Parathyroid adenoma (tissue), 2 donors: ENCODE measurements around the gene HYLS1.

Experiments used
- H2AFZ ChIP-seq: fragments of 300-600 bp; sonication (generic); one replicate; pipeline ENCODE4 v1.7.0; 2017; ENCODE audit warnings: antibody characterized with exemption, mild to moderate bottlenecking
- H3K27ac ChIP-seq: fragments of 300-600 bp; sonication (generic); one replicate; pipeline ENCODE4 v1.7.0; 2017
- H3K27me3 ChIP-seq: fragments of 300-600 bp; sonication (generic); one replicate; pipeline ENCODE4 v1.7.0; 2017; ENCODE audit warnings: low read length; ENCODE audit not compliant: control insufficient read depth, insufficient read depth
- H3K36me3 ChIP-seq: fragments of 300-600 bp; sonication (generic); one replicate; pipeline ENCODE4 v1.7.0; 2017; ENCODE audit warnings: low read length; ENCODE audit not compliant: control insufficient read depth, insufficient read depth
- H3K4me1 ChIP-seq: fragments of 300-600 bp; sonication (generic); one replicate; pipeline ENCODE4 v1.7.0; 2017; ENCODE audit warnings: control low read depth
- H3K4me2 ChIP-seq: fragments of 300-600 bp; sonication (generic); one replicate; pipeline ENCODE4 v1.7.0; 2017; ENCODE audit warnings: low read length
- H3K4me3 ChIP-seq: fragments of 300-600 bp; sonication (generic); one replicate; pipeline ENCODE4 v1.7.0; 2017; ENCODE audit warnings: low read depth, low read length
- H3K79me2 ChIP-seq: fragments of 300-600 bp; sonication (generic); one replicate; pipeline ENCODE4 v1.7.0; 2017; ENCODE audit warnings: control low read depth
- H3K9ac ChIP-seq: fragments of 300-600 bp; sonication (generic); one replicate; pipeline ENCODE4 v1.7.0; 2017; ENCODE audit warnings: mild to moderate bottlenecking
- H3K9me3 ChIP-seq: fragments of 300-600 bp; sonication (generic); one replicate; pipeline ENCODE4 v1.7.0; 2017; ENCODE audit warnings: low read length; ENCODE audit not compliant: control insufficient read depth
- TF ChIP-seq, protein P1 (sequence below): fragments of 300-600 bp; sonication (generic); IDR thresholded peaks from one replicate; pipeline ENCODE4 v1.7.0; 2017; ENCODE audit warnings: antibody characterized with exemption, mild to moderate bottlenecking
- donor health status: primary hyperparathyroidism.

HYLS1 gene

DNA sequence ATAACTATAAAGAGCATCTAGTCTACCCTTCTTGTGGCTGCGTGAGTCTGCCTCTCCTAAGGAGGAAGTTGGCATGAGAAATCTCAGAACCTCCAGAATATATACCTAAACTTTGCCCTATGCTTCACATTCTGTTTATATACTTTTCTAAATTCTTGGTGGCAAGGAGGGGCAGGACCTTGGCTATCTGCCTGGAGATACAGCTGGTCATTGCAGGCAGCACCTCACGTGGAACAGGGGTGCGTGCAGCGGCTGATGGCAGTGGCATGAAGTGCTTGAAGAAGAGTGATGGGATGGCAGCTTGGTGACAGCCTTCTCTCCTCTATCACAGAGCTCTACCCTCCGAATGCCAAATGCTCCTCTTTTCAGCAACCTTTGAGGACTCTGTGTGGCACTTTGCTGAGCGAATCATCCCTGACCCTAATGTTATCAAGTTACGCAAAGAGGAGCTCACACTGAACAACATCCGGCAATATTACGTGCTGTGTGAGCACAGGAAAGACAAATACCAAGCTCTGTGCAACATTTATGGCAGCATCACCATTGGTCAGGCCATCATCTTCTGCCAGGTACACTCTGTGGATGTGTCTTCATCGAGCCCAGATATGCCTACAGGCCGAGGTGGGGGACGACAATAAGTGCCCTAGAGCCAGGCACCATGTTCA, 29.3 kb downstream of the HYLS1 start:
- Histone ChIP-seq H3K27me3 (no peaks in the 10 kb centered on the region), H3K9ac (no peak overlapping the region), H3K27ac (no peak overlapping the region), H3K4me2 (no peak overlapping the region), H3K36me3 (no peaks in the 10 kb centered on the region), H3K4me3 (no peak overlapping the region), H3K4me1 (no peaks in the 10 kb centered on the region), H3K79me2 (no peaks in the 10 kb centered on the region), H3K9me3 (no peaks in the 10 kb centered on the region), H2AFZ (no peak overlapping the region)
- TF ChIP-seq, protein P1, sequence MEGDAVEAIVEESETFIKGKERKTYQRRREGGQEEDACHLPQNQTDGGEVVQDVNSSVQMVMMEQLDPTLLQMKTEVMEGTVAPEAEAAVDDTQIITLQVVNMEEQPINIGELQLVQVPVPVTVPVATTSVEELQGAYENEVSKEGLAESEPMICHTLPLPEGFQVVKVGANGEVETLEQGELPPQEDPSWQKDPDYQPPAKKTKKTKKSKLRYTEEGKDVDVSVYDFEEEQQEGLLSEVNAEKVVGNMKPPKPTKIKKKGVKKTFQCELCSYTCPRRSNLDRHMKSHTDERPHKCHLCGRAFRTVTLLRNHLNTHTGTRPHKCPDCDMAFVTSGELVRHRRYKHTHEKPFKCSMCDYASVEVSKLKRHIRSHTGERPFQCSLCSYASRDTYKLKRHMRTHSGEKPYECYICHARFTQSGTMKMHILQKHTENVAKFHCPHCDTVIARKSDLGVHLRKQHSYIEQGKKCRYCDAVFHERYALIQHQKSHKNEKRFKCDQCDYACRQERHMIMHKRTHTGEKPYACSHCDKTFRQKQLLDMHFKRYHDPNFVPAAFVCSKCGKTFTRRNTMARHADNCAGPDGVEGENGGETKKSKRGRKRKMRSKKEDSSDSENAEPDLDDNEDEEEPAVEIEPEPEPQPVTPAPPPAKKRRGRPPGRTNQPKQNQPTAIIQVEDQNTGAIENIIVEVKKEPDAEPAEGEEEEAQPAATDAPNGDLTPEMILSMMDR, result no peak

DNA sequence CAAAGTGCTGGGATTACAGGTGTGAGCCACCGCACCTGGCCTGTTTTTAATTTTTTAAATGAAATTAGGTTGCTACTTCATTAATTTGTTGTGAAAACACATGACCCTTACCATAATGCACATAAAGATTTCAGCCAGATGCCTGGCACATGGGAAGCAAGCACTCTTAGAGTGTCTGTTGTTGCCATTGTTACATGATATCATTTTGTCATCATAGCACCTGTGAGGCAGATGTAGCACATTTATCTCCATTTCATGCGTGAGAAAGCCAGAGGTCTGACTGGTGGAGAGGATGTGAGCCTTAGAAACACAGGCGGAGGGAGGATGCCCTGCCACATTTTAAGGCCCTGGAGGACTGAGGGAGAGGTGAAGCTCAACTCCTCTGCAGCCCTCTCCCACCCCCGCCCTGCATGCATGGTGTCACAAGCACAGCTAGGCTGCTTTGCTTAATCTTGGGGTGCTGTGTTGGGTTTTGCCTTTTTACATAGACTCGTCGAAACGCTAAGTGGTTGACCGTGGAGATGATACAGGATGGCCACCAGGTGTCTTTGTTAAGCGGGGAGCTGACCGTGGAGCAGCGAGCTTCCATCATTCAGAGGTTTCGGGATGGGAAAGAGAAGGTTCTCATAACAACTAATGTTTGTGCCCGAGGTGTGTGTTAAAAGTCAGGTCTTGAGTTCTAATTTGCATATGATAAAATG, 30.8 kb downstream of the HYLS1 start:
- no peaks in the 10 kb centered on the region for H3K79me2 ChIP-seq
- no peaks in the 10 kb centered on the region for H3K27me3 ChIP-seq
- TF ChIP-seq, protein P1, result no peak
- no peak overlapping the region for H2AFZ ChIP-seq
- no peaks in the 10 kb centered on the region for H3K9me3 ChIP-seq
- H3K36me3 ChIP-seq, result no peaks in the 10 kb centered on the region
- no peak overlapping the region for H3K4me2 ChIP-seq
- H3K4me3 ChIP-seq, result no peak overlapping the region
- H3K9ac ChIP-seq, result no peak overlapping the region
- no peak overlapping the region for H3K27ac ChIP-seq
- no peaks in the 10 kb centered on the region for H3K4me1 ChIP-seq

DNA sequence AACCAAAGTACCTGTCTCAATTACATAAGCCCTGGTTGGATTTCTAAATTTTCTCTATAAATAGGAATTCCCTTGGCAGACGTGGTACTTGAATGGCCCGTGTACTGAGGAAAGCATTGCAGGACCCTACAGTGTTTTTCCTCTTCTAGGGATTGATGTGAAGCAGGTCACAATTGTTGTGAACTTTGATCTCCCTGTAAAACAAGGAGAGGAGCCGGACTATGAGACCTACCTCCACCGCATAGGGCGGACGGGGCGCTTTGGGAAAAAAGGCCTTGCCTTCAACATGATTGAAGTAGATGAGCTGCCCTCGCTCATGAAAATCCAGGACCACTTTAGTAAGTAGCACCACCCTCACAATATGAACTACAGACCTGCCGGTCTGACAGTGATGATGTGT, 33.6 kb downstream of the HYLS1 start:
- Histone ChIP-seq H3K27me3 (no peaks in the 10 kb centered on the region), H3K4me1 (no peaks in the 10 kb centered on the region), H3K27ac (no peak overlapping the region), H2AFZ (no peak overlapping the region), H3K79me2 (no peaks in the 10 kb centered on the region), H3K4me2 (no peak overlapping the region), H3K9me3 (no peaks in the 10 kb centered on the region), H3K4me3 (no peak overlapping the region), H3K36me3 (no peaks in the 10 kb centered on the region), H3K9ac (no peak overlapping the region)
- TF ChIP-seq, protein P1, result no peak

DNA sequence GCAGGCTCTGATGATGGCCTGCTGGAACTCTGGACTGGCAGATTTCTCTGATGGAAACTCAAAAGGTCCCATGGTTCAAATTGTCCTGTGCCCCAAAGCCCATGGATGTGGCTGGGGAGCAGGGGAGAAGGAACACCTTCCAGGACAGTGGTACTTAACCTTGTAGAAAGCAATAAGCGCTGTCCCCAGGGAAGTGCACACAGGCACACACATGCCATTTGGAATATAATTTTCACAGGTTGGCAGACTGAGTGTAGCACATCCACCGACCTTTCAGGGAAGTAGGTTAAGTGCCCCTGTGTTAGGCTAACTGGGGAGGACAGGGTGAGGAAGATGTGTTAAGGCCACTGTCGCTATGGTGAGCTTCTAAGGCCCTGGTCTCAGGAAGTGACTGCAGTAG, 34.7 kb downstream of the HYLS1 start:
- no peaks in the 10 kb centered on the region for H3K79me2 ChIP-seq
- H3K27ac ChIP-seq, result no peak overlapping the region
- no peaks in the 10 kb centered on the region for H3K27me3 ChIP-seq
- H3K9ac ChIP-seq, result no peak overlapping the region
- no peaks in the 10 kb centered on the region for H3K9me3 ChIP-seq
- H3K4me2 ChIP-seq, result no peak overlapping the region
- H3K4me3 ChIP-seq, result no peak overlapping the region
- no peaks in the 10 kb centered on the region for H3K4me1 ChIP-seq
- no peaks in the 10 kb centered on the region for H3K36me3 ChIP-seq
- H2AFZ ChIP-seq, result no peak overlapping the region
- TF ChIP-seq, protein P1, result no peak
